Caco-2 (cell line): ENCODE measurements around the gene MYOF. TPM values are rescaled to one million over a fixed set of nuclear protein-coding genes. Genes with fewer than 3 reads are reported as not detected.
A peak's percentile ranks its signal among the peaks of the same experiment; 100 is the strongest.

Source experiments
- BruUV-seq: library from RNA; stranded (reverse); fragments of 400-500 nt; replicated peaks from 2 replicates; lab custom pipeline; 2021; lab: Mats Ljungman, UMichigan
- CTCF ChIA-PET: fragments of 300-600 bp; sonication (Branson Sonifier 250); formaldehyde crosslinking; loops from one replicate; lab custom pipeline; 2022; ENCODE audit warnings: antibody characterized with exemption; lab: Charles Lee
- POLR2A ChIA-PET: fragments of 300-600 bp; sonication (Branson Sonifier 250); formaldehyde crosslinking; loops from one replicate; lab custom pipeline; 2022; ENCODE audit warnings: antibody characterized with exemption; lab: Charles Lee
- DNase-seq, 2 experiments: peaks; one replicate each; pipeline versions ENCODE4 v3.0.0 to v3.0.0-alpha.2; 2020 to 2022
- H3K27me3 ChIP-seq: replicated peaks from 2 replicates; pipeline ENCODE4 v1.6.0; 2011; ENCODE audit warnings: low read length; ENCODE audit not compliant: control insufficient read depth, insufficient read depth
- H3K36me3 ChIP-seq: 2 replicates; pipeline ENCODE4 v1.5.1; 2011; ENCODE audit warnings: low read length; ENCODE audit not compliant: control insufficient read depth, insufficient read depth
- H3K4me1 ChIP-seq: fragments of 250-450 bp; sonication (Bioruptor Pico); 2 replicates; pipeline ENCODE4 v1.5.1; 2020; ENCODE audit warnings: mild to moderate bottlenecking
- H3K4me3 ChIP-seq: 2 replicates; pipeline ENCODE4 v1.5.1; 2011; ENCODE audit warnings: low read depth, mild to moderate bottlenecking, control low read depth, low read length
- H3K9me3 ChIP-seq: fragments of 250-450 bp; sonication (Bioruptor Pico); 2 replicates; pipeline ENCODE4 v1.5.1; 2020; ENCODE audit warnings: mild to moderate bottlenecking, moderate library complexity
- H3K27ac Mint-ChIP-seq: one replicate; pipeline ENCODE4 v1.8.0; 2022; ENCODE audit warnings: mixed read lengths; ENCODE audit not compliant: unreplicated experiment
- H3K27me3 Mint-ChIP-seq: one replicate; pipeline ENCODE4 v1.8.0; 2022; ENCODE audit warnings: mixed read lengths; ENCODE audit not compliant: insufficient read depth, unreplicated experiment
- H3K36me3 Mint-ChIP-seq: one replicate; pipeline ENCODE4 v1.8.0; 2022; ENCODE audit warnings: mild to moderate bottlenecking, mixed read lengths; ENCODE audit not compliant: insufficient read depth, unreplicated experiment
- H3K4me1 Mint-ChIP-seq: one replicate; pipeline ENCODE4 v1.8.0; 2022; ENCODE audit warnings: low read depth, mixed read lengths; ENCODE audit not compliant: unreplicated experiment
- H3K4me3 Mint-ChIP-seq: one replicate; pipeline ENCODE4 v1.8.0; 2022; ENCODE audit warnings: mild to moderate bottlenecking, moderate library complexity, mixed read lengths; ENCODE audit not compliant: unreplicated experiment
- H3K9me3 Mint-ChIP-seq: one replicate; pipeline ENCODE4 v1.8.0; 2022; ENCODE audit warnings: mixed read lengths; ENCODE audit not compliant: unreplicated experiment
- intact Hi-C: fragments of 100-400 bp; cut with micrococcal nuclease; formaldehyde crosslinking; loops from one replicate; pipeline ENCODE4 v1.10.0; 2022; ENCODE audit not compliant: unreplicated experiment
- total RNA-seq: library from RNA; stranded (reverse); gene quantifications from 2 replicates; pipeline ENCODE4 v1.2.3, GENCODE V29; 2022
- TF ChIP-seq, protein P1 (sequence below), 2 experiments: fragments of 200-600 bp in 1 of 2; IDR thresholded peaks; 1 replicate in 1 of 2; 2 replicates in 1 of 2; pipeline versions ENCODE4 v1.5.1 to v1.8.0; 2011 to 2022; ENCODE audit warnings: antibody characterized with exemption in 1 of 2, control low read depth in 1 of 2, inconsistent platforms in 1 of 2, low read depth in 1 of 2, low read length in 1 of 2, mild to moderate bottlenecking in 1 of 2, moderate library complexity in 1 of 2; ENCODE audit not compliant: insufficient read depth in 1 of 2, severe bottlenecking in 1 of 2, unreplicated experiment in 1 of 2

MYOF gene
- total RNA-seq, 1 experiment from 2014 or later, result 148 TPM

GRCh38 chr10:93299195-93299594 lies 182.9 kb downstream of the MYOF start:
- TF ChIP-seq, protein P1, sequence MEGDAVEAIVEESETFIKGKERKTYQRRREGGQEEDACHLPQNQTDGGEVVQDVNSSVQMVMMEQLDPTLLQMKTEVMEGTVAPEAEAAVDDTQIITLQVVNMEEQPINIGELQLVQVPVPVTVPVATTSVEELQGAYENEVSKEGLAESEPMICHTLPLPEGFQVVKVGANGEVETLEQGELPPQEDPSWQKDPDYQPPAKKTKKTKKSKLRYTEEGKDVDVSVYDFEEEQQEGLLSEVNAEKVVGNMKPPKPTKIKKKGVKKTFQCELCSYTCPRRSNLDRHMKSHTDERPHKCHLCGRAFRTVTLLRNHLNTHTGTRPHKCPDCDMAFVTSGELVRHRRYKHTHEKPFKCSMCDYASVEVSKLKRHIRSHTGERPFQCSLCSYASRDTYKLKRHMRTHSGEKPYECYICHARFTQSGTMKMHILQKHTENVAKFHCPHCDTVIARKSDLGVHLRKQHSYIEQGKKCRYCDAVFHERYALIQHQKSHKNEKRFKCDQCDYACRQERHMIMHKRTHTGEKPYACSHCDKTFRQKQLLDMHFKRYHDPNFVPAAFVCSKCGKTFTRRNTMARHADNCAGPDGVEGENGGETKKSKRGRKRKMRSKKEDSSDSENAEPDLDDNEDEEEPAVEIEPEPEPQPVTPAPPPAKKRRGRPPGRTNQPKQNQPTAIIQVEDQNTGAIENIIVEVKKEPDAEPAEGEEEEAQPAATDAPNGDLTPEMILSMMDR (IDR thresholded peaks at IDR 0.05; ENCODE audit: insufficient read depth in 1 of 2, low read depth in 1 of 2, low read length in 1 of 2, severe bottlenecking in 1 of 2, unreplicated experiment in 1 of 2), result no peak
- Mint-ChIP-seq H3K27ac (peak overlapping the region; percentile 27), H3K36me3 (peaks cover 12% of the 10 kb centered on the region), H3K27me3 (no peaks in the 10 kb centered on the region), H3K4me3 (peak overlapping the region; percentile 54), H3K9me3 (no peaks in the 10 kb centered on the region), H3K4me1 (peaks cover 14% of the 10 kb centered on the region)
- POLR2A ChIA-PET, result no interaction called here
- CTCF ChIA-PET, result no interaction called here
- H3K4me1 ChIP-seq, result peaks cover 24% of the 10 kb centered on the region
- intact Hi-C loops, result no loop called here
- H3K4me3 ChIP-seq, result no peak overlapping the region
- no peaks in the 10 kb centered on the region for H3K36me3 ChIP-seq
- no peak for DNase-seq
- no TSS peak for BruUV-seq
- no peaks in the 10 kb centered on the region for H3K27me3 ChIP-seq
- no peaks in the 10 kb centered on the region for H3K9me3 ChIP-seq

DNA sequence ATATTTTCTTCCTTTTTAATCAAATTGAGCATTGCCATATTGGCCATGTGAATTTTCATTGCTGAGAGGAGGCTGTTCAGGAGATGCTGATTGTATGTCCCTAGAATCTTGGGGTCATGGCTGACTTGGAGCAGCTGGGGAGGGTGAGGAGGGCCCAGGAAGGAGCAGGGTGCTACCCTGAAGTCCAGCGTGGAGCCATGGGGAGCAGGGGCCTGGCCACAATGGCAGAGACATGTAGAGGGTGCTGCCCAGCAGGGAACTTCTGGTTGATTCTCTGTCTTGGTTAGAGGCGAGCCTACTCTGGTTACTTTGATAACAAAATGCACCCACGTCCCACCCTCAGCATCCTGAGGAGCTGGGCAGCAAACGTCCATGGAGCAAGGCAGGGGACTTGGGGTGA lies 186.0 kb downstream of the MYOF start:
- H3K27ac Mint-ChIP-seq, result no peak overlapping the region

GRCh38 chr10:93293999-93294398 lies 188.1 kb downstream of the MYOF start:
- peaks cover 18% of the 10 kb centered on the region for H3K4me1 Mint-ChIP-seq
- no peak overlapping the region for H3K27ac Mint-ChIP-seq
- intact Hi-C loops, result no loop called here
- Histone ChIP-seq H3K36me3 (no peaks in the 10 kb centered on the region), H3K4me1 (peaks cover 34% of the 10 kb centered on the region), H3K27me3 (no peaks in the 10 kb centered on the region), H3K9me3 (no peaks in the 10 kb centered on the region), H3K4me3 (no peak overlapping the region)
- CTCF ChIA-PET, result no interaction called here
- DNase-seq, result no peak
- POLR2A ChIA-PET, result no interaction called here
- peaks cover 6% of the 10 kb centered on the region for H3K36me3 Mint-ChIP-seq
- H3K27me3 Mint-ChIP-seq, result no peaks in the 10 kb centered on the region
- H3K4me3 Mint-ChIP-seq, result no peak overlapping the region
- BruUV-seq, result no TSS peak
- H3K9me3 Mint-ChIP-seq, result no peaks in the 10 kb centered on the region
- TF ChIP-seq, protein P1 (IDR thresholded peaks at IDR 0.05; ENCODE audit: insufficient read depth in 1 of 2, low read depth in 1 of 2, low read length in 1 of 2, severe bottlenecking in 1 of 2, unreplicated experiment in 1 of 2), result no peak

More for the DNA sequence above, 186.0 kb downstream of the MYOF start:
- Mint-ChIP-seq H3K4me3 (no peak overlapping the region), H3K36me3 (peaks cover 6% of the 10 kb centered on the region), H3K9me3 (no peaks in the 10 kb centered on the region), H3K4me1 (peaks cover 10% of the 10 kb centered on the region), H3K27me3 (no peaks in the 10 kb centered on the region)
- intact Hi-C loops, result no loop called here
- Histone ChIP-seq H3K4me3 (no peak overlapping the region), H3K9me3 (no peaks in the 10 kb centered on the region), H3K4me1 (peaks cover 39% of the 10 kb centered on the region), H3K36me3 (no peaks in the 10 kb centered on the region), H3K27me3 (no peaks in the 10 kb centered on the region)
- BruUV-seq, result no TSS peak
- no peak for DNase-seq
- POLR2A ChIA-PET, result no interaction called here
- CTCF ChIA-PET, result no interaction called here
- TF ChIP-seq, protein P1 (IDR thresholded peaks at IDR 0.05; ENCODE audit: insufficient read depth in 1 of 2, low read depth in 1 of 2, low read length in 1 of 2, severe bottlenecking in 1 of 2, unreplicated experiment in 1 of 2), result no peak
